RPMI7951 (cell line): ENCODE measurements around the gene TTC28. TPM values are rescaled to one million over a fixed set of nuclear protein-coding genes. Genes with fewer than 3 reads are reported as not detected.

Experiments used
- DNase-seq: peaks from one replicate; pipeline ENCODE4 v3.0.0-alpha.2; 2012; ENCODE audit warnings: low read depth
- total RNA-seq: library from RNA; depleted of rRNA; stranded (reverse); fragments of >200 nt; shearing (Covaris generic); gene quantifications from 2 replicates; pipeline ENCODE4 v1.2.3, GENCODE V29; 2014

Gene TTC28
- total RNA-seq, 1 experiment from 2014 or later = 0.96 TPM

DNA sequence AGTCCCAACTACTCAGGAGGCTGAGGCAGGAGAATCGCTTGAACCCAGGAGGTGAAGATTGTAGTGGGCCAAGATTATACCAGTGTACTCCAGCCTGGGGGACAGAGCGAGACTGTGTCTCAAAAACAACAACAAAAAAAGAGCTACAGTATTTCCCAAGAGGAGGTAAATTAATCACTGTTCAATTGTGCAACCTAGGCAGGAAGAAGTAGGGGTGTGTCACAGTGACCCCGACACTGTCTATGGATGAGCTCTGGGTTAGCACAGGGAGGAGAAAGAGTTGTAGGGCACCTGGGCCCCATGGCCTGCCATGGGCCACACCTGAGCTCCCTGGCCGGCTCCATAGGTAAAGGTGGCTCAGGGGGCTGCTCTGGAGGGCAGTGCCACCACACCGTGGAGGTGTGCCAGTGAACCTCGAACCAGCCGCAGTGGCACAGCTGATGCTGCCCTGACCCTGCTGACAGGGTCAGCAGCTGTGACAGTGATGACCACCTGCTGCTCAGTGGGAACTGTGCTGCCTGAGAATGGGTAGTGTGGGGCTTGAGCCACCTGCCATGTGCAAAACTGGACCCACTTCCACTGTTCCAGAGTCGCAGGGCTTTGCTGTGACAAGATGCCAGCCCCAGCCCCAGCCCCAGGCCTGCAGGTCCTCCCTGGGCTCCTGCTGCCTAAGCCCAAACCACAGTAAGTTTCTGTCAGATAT lies 676.6 kb downstream of the TTC28 start:
- DNase-seq = no peak

DNA sequence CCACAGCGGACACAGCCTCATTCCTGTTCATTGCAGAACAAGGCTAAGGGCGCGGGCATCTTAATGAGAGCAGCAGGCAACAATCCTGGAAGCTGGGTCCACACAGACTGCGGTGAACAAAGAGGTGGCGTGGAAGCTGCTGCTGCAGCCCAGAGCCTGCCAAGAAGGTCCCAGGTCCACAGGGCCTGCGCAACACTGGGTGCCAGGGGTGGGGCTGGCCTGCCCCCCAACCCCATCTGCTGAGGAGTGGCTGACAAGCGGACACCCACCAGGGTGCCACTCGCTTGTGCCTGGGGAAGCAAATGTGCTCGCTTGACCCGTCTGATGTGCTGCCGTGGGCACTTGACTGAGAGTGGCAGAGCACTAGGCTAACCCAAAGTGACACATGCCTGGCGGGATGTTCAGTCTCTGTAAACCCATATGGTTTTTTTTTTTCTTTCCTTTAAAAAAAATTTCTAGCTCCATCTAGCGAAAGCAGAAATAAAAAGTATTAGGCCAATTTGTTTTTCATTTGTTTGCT lies 677.4 kb downstream of the TTC28 start:
- no peak for DNase-seq

DNA sequence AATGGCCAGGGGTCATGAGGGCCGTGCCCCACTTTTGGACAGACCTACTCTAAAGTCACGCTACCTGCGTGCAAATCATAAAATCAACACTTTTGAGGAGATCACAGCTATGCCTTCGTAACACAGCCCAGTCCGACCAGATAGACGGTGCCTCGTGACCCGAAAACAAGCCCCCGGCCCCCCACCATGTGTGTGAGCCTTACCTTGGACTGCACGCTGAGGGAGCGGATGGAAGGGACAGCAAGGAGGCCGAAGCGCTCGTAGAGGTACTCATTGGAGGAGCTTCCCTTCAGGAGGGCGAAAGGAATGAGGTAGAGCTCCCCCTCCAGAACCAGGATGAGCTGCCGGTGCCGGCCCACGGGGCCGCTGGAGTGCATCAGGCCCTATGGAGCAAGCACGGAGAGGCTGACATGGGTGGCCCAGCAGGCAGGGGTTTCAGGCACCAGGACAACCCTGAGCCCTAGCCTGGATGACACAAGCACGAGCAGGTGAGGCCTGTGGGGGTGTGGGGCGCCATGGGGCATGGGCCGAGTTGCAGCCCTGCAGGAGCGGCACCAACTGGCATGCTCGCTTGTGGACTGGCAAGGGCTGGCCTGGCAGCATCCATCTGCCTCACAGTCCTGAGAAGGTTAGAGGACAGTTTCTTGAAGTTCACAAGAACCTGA lies 678.3 kb downstream of the TTC28 start:
- DNase-seq = no peak

DNA sequence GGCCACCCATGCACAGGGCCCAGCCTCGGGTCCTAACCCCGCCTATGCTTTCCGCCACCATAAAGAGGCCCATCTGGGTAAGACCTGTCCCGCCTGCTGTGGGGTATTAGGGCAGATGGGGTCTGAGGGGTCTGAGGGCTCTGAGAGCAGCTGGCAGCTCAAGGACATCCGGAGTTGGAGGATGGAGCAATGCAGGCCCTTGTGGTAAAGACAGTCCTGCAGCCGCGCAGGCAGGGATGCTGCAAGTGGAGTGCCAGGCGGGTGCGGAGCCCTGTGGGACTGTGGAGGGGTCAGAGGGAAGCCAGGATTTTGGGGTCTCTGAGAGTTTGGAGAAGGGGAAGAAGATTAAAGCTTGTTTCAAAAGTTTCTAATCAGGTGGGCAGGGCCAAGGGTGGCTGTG lies 679.3 kb downstream of the TTC28 start:
- DNase-seq = no peak

DNA sequence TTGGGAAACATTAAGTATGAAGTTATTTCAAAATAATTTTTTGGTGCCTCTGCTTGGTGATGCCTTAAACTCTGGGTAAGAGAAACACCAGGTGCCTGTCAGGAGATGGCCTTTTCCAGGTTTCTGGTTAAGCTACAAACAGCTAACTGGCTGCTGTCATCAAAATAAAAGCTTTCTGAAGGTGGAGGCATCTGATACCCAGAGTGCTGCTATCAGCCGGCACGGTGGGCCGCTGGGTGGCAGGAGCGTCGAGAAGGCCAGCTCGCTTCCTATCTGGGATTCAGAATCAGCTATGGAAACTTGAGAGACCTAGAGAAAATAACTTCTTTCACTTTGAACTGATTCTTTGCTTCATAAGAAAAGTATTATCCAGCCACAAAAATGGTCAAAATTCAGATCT lies 679.8 kb downstream of the TTC28 start:
- DNase-seq = no peak

DNA sequence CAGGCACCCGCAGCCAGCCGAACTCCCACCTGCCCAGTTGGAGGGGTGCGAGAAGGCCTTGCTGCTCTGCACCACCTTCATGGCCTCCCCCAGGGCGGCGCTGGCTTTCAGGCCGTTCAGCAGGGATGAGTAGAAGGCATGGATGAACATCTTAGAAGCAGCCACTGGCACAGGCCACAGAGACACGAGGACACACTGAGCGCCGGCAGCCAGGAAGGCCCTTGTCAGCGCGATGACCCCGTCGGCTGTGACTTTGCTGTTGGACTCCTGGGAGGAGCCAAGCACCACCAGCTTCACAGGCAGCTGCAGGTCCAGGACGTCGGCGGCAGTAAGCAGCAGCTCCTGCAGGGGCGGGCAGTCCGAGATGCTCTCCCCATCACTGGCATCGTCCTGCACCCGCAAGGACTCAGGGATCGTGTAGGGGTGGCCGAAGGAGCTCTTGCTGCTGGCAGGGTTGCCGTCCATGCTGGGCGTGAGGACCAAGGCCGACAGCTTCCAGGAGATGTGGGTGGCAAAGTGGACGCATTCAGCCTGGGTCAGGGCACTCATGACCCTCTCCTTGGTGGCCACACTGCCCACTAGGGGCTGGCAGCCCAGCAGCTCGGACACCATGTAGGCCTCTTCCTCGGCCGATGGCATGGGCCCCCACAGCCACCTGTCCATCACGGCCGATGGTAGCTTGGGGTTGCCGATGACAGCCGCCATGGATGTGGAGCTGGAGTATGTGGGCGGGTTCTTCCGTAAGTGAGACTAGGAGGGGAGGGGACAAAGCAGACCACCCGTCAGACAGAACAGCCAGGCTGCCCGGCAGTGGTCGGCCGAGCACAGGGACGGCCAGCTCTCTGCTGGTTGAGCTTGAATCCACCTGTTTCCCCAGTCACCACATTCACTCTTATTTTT lies 680.9 kb downstream of the TTC28 start:
- DNase-seq = no peak

DNA sequence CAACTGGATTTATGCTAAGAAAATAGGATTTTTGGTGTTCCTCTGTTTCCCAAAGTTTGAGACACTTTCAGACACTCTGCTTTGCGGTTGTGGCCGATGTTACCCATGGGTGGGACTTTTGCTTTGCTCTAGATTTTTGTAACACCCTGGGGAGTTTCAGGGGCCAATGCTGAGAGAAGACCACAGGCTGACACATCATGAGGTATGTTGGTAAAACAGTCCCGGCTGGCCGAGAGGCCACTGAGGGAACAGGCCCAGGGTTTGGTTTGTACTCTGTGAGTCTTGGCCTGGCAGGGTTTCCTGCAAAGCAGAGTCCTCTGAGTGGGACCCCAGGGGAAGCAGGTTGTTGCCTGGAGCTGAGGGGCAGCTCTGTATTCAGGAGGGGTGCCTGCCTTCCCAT lies 682.1 kb downstream of the TTC28 start:
- no peak for DNase-seq

DNA sequence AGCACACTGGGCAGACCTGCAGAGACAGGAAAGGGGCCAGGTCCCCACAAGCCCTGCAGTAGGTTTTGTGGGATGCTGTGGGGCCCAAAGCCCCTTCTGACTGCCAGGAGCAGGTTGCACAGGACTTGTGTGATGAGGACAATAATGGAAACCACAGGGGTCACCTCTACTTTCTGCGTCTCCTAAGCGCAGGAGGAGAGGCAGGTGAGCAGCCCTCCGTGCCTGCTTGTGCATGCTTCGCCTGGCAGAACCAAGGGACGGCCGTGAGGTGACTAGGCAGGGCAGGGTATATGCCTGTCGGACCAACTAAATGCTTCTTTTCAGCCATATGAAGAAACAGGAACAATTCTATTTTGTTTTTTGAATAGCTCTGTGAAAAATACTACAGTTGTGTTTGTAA lies 682.7 kb downstream of the TTC28 start:
- DNase-seq = no peak

DNA sequence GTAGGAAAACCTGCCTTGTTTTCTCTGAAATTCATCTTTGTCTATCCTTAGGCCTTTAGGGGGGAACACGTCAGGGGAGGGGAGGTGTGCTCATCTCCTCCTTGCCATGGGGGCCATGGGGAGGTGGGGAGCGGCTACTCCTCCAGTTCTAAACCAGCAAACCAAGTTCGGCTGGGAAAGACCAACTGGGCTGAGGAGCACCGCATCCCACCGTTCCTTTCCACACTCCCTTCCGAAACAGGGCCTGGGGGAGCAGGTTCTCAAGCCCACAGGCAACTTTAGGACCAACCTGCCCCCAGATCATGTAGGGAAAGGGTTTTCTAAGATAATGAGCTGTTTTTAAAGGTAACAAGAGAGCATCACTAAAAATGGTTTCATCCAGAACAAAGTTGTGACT lies 683.1 kb downstream of the TTC28 start:
- no peak for DNase-seq

DNA sequence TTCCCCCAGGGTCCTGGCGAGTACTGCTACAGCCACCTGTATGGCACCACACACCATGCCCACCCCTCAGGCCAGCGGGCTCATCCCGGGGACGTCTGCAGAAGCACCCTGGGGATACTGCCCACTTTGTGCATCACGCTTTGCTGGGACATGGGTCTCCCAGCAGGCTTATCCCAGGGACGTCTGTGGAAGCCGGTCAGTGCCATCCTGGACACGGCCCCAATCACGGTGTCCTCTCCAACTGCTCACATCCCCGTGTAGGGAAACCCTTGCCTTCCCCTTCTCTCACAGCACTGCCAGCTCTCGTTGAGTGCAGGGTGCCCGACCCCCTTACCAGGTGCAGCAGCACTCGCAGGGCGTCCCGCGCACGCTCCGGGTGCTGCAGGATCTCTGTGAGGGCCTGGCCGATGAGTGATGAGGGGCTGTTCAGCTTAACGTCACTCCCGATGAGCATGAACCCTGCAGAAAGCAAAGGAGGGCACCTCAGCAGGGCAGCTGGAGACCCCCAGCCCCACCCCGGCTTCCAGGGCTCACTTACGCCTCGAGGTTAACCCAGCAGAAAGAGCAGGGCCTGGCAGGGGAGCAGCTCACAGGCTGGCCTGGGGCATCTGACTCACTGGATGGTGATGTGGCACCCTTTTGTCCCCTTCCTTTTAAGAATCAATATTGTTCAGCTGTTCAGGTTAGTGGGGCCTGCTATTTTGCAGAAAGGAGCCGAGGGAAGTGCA lies 683.7 kb downstream of the TTC28 start:
- no peak for DNase-seq

DNA sequence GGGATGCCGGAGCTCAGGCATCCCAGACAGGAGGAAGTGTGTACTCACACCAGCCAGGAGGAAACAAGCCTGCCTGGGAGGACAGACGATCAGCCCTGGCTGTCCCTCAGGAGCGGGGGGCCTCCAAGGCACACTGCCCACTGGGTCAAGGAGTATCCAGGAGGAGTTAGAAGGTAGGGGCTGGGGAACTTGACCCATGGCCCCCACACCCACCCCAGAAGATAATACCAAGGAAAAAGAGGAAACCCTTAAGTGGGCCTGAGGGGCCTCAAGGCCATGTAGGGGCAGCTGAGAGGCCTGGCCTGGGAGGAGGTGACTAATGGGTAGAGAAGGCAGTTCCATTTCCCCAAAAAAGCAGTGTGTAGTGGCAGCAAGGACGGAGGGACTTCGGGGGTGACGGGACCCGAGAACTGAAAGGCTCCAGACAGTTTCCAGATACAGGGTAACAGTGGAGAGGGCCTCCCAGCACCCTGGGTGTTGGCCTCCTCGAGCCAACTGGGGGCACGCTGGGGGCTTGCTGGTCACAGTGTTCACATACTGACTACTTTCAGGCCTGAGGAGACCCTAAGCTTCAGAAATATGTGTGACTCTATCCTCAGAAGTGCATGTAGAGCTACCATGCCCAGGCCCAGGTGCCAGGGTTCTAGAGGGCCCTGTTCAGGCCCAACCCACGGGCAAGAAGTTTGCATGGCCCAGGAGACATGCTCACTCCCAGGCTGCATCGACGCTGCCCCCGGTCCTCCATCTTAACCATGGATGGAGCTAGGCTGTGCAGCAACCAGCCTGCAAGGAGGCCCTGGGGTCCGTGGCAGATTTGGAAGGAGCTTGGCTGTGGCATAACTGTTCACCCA lies 684.9 kb downstream of the TTC28 start:
- DNase-seq = no peak

DNA sequence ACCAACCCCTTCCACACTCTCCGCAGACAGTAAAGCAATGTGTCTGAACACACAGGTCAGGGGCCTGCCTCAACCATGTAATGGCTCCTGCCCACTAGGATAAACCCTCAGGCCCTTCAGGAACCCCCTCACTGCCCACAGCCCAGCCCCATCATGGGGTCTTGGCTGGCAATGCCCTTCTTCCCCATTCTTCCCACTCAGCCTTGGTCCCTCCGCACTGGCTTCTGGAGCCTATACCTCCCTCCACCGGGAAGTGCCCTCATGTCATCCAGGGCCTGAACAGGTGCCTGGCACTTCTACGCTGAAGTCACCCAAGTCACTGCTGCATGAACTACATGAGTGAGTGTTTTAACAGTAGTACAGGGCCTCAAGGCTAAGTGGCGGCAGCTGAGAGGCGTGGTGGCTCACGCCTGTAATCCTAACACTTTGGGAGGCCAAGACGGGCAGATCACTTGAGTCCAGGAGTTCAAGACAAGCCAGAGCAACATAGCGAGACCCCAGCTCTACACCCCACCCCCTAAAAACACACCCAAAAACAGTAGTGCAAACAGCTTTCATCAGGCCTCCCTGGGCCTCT lies 685.8 kb downstream of the TTC28 start:
- no peak for DNase-seq

DNA sequence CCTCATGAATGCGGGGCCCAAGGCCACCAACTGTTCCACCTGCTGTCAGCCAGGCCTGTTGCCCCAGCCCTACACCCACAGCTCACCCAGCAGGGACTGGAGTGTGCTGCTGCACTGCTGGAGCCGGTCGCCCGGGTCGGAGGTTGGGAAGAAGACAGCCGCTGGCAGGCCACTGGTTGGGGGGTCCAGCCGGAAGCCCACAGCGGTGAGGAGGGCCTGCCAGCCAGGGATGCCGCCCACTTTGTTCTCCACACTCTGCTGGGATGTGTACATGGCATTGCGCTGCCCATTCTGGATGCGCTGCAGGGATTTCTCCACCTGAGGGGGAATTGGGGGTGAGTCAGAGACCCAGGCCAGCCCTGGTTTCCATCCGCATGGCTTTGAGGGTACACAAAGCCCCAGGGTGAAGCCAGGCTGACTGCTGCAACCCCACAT lies 686.4 kb downstream of the TTC28 start:
- DNase-seq = no peak

DNA sequence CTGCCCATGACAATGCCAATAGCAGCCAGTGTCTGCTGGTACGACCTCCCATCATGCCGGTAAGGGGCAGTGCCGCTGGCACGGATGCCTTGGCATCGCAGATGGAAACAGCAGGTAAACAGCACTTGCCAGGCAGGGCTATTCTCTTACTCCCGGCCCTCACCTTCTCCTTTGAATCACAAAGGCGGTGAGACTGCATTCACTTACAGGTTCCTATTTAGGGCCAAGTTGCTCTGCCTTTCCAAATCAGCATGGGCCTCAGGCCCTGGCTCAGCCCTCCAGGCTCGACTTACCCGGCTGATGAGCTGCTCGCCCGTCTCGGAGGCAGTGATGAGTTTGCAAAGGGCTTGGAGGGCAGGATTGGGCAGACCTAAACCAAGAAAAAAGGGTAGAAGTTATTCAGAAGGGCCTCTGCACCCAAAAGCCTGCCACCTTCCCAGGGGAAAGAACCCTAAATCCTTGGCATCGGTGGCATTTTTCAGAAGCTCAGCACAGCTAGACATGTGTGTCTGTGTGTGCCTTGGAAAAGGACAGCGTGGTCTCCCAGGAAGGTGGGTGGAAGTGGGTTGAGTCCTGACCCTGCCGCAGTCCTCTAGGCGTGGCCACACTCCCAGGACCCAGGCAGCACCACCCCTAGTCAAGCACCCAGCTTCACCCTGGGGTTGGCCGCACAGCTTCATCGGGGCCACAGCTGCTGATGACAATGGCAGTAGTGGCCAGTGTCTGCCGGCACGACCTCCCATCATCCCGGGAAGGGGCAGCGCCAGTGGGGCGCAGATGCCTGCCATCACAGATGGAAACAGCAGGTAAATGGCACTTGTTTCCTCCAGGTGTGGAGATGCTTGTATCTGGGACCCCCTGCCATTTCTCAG lies 687.1 kb downstream of the TTC28 start:
- no peak for DNase-seq

DNA sequence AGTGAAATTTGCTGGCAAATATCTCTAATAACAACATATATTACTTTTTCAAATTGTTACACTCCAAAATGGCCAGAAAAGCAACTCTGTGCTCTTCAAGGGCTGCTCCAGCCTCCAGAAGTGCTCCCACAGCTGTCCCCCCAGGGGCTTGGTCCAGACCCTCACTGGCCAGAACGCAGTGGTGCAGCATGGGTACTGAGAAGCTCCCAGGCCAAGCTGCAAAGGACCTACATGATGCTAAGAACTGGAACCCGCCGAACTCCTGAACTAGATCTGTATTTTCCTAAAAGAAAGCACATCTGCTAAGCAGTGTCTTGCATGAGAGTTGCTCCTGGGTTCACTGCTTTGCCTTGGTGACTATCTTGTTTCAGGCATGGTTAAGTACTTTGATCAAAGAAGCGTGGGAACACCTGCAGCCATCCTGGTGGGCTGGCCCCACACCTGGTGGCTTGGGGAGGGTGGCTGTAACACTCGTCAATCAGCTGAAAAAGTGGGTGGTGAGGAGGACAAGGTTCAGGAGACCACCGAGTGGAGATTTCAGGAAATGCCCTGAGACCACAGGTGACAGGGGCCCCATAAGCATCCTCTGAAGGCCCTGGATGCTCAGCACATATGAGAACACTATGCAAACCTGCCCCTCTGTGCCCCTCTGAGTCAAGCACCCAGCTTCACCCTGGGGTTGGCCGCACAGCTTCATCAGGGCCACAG lies 687.9 kb downstream of the TTC28 start:
- DNase-seq = no peak

DNA sequence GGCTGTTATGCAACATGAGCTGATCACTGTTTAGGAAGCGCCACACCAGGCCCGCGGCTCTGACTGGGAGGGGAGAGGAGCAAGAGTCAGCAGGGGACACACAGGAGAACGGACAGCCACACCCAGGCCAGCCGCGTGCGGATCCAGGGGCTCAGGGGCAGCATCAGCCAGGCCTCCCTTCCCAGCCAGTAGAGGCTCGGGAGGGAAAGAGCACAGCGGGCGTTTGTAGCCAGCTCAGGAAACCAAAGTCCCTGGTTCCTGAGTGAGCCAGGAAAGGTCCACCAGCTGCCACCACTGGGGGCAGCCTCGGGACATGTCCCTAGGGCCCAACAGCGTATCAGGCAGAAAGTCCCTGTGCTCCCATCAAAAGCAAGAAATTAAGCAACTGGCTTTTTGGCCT lies 688.8 kb downstream of the TTC28 start:
- no peak for DNase-seq

DNA sequence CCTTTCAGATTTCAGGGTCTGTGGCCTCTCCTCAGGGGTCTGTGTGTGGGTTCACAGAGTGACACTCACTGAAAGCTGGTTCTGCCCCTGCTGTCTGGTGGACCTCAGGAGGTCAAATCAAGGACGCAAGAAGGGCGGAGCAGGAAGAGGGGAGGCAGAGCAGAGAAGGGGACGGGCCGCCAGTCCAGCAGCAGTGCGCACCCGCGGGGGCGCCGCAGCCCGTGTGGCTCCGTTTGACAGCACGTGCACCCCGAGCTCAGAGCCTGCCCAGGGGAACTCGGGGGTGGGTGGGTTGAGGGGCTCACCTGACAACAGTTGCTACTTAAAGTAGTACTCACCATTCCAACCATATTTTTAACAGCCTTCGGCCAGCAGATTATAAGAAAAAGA lies 689.2 kb downstream of the TTC28 start:
- DNase-seq = no peak

DNA sequence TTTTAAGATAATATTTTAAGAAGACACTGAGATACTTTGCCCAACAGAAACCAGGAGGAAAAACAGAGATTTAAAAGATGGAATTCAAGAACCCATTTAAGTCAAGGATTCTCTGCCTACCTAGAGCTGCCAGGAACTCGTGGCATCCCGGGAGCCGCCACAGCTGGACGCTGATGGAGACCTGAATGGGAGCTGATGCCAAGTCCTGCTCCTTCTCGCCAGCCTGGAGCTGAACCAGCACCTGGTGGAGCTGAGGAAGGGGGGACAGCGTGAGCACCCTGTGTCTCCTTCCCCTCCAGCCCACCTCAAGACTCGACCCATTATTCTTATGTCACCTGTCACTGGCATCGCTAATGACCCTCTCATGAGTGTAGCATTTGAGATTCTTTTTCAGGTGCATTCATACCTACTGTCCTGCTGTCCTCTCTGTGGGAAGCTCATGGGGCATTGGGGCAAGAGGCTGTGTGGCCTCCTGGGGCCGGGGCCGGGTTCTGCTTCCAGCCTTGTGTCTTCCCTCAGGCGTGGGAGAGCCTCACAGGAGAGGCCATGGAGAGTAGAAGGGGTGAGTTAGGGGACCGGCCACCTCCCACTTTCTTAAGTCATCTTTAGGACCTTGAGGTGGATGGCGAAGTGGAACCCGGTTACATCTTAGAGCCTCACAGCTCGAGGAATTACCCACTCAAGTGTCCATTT lies 689.7 kb downstream of the TTC28 start:
- DNase-seq = no peak
